Activated naive CD8-positive, alpha-beta T cell treated with anti-CD3 and anti-CD28 coated beads, Interleukin-2, amount 10 ng/mL, durations not matched to agents 7 days and 5 days (primary cell): ENCODE data around the gene DNAH3. TPM values are rescaled to one million over a fixed set of nuclear protein-coding genes. Genes with fewer than 3 reads are reported as not detected.
"Not testable (repeated sequence)": the region's sequence is repeated elsewhere in the genome, so short reads cannot be mapped to it uniquely, and the experiment has no call there.

Experiments
- ATAC-seq: fragments of 150-1000 bp; cut with Tn5 transposase; one replicate; pipeline ENCODE4 v1.10.0; 2021; ENCODE audit warnings: low read depth, moderate library complexity
- POLR2A ChIA-PET: fragments of 350-600 bp; sonication (Branson Sonifier 250); formaldehyde crosslinking; loops from one replicate; lab custom pipeline; 2021; ENCODE audit warnings: antibody characterized with exemption; lab: Charles Lee
- DNase-seq: peaks from one replicate; pipeline ENCODE4 v3.0.0; 2021
- H3K27ac Mint-ChIP-seq: one replicate; pipeline ENCODE4 v1.8.0; 2022; ENCODE audit warnings: mild to moderate bottlenecking, mixed read lengths
- H3K27me3 Mint-ChIP-seq: one replicate; pipeline ENCODE4 v1.8.0; 2022; ENCODE audit warnings: mild to moderate bottlenecking, moderate library complexity, mixed read lengths
- H3K36me3 Mint-ChIP-seq: one replicate; pipeline ENCODE4 v1.8.0; 2021; ENCODE audit warnings: mild to moderate bottlenecking, mixed read lengths
- H3K4me1 Mint-ChIP-seq: one replicate; pipeline ENCODE4 v1.8.0; 2021; ENCODE audit warnings: mixed read lengths
- H3K4me3 Mint-ChIP-seq: one replicate; pipeline ENCODE4 v1.8.0; 2022; ENCODE audit warnings: mild to moderate bottlenecking, moderate library complexity, mixed read lengths
- H3K9me3 Mint-ChIP-seq: one replicate; pipeline ENCODE4 v1.8.0; 2021; ENCODE audit warnings: mixed read lengths
- total RNA-seq, 2 experiments: library from RNA; stranded (reverse); gene quantifications; one replicate each; pipeline ENCODE4 v1.2.3, GENCODE V29; 2021

DNAH3 gene
- total RNA-seq, 2 experiments from 2014 or later: not detected

DNA sequence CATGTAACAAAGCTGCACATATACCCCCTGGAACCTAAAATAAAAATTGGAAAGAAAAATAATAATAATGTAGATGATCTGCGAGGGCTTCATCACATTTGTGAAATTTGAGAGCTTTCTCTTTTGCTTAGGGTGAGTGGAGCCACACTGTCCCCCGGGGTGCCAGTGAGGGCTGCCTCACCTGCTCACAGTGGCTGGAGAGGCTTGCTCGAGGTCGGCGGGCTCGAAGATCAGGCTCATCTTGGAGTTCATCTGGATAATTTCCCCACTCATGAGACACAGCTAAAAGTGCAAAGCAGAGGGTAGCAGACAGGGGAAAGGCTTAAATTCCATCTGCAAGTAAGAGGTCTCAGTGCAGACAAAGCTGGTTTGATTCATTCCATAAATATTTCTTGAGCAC is 123.8 kb downstream of the DNAH3 start:
- POLR2A ChIA-PET: no interaction called here
- DNase-seq (no peak), ATAC-seq (no peak)
- peaks cover 11% of the 10 kb centered on the region for H3K4me1 Mint-ChIP-seq
- H3K27ac Mint-ChIP-seq: no peak overlapping the region
- H3K4me3 Mint-ChIP-seq: no peak overlapping the region
- H3K27me3 Mint-ChIP-seq: peaks cover 3% of the 10 kb centered on the region
- H3K36me3 Mint-ChIP-seq: peaks cover 3% of the 10 kb centered on the region
- H3K9me3 Mint-ChIP-seq: no peaks in the 10 kb centered on the region

- ATAC-seq (peak; percentile 84), DNase-seq (peak; percentile 26)
- POLR2A ChIA-PET: no interaction called here
- peak overlapping the region; percentile 44 for H3K27ac Mint-ChIP-seq
- peak overlapping the region; percentile 3 for H3K4me3 Mint-ChIP-seq
- H3K4me1 Mint-ChIP-seq: peaks cover 11% of the 10 kb centered on the region
- H3K36me3 Mint-ChIP-seq: peaks cover 3% of the 10 kb centered on the region
- peaks cover 6% of the 10 kb centered on the region for H3K27me3 Mint-ChIP-seq
- no peaks in the 10 kb centered on the region for H3K9me3 Mint-ChIP-seq
Observed at GRCh38 chr16:21023509-21024202, 127.0 kb downstream of the DNAH3 start.

DNA sequence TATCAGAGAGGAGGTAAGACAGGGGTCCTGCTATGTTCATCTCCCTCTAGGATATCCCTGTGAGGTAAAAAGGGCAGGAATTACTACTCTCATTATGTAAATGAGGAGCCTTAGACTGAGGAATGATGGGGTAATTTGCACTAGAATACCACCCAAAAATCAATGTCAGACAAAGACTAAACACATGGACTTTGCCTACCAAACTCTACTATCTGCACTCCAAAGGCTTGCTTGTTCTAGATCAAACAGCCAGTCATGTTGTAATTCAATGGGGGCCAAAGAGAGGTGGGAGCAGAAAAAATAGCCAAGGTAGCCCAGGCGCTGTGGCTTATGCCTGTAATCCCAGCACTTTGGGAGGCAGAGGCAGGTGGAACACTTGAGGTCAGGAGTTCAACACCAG is 129.3 kb downstream of the DNAH3 start:
- peaks cover 19% of the 10 kb centered on the region for H3K27me3 Mint-ChIP-seq
- POLR2A ChIA-PET: no interaction called here
- no peaks in the 10 kb centered on the region for H3K9me3 Mint-ChIP-seq
- DNase-seq: no peak
- no peak overlapping the region for H3K27ac Mint-ChIP-seq
- peaks cover 11% of the 10 kb centered on the region for H3K4me1 Mint-ChIP-seq
- H3K4me3 Mint-ChIP-seq: no peak overlapping the region
- ATAC-seq: no peak
- H3K36me3 Mint-ChIP-seq: peaks cover 3% of the 10 kb centered on the region

DNA sequence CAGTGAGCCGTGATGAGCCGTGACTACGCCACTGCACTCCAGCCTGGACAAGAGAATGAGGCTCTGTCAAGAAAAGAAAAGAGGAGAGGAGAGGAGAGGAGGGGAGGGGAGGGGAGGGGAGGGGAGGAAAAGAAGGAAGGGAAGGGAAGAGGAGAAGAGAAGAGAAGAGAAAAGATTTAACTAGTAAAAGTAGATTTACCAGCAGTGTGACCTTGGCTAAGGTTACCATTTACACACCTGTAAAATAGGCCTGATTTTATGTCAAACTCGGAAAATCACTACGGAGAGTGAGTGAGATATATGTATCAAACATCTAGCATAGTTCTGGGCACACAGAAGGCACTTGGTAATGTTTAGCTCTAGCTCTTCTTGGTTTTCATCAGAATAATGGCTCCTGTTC is 140.8 kb downstream of the DNAH3 start:
- Mint-ChIP-seq H3K4me3 (no peak overlapping the region), H3K27me3 (peaks cover 35% of the 10 kb centered on the region), H3K9me3 (peaks cover 4% of the 10 kb centered on the region), H3K36me3 (peaks cover 3% of the 10 kb centered on the region), H3K4me1 (no peaks in the 10 kb centered on the region), H3K27ac (no peak overlapping the region)
- ATAC-seq: no peak
- POLR2A ChIA-PET: no interaction called here
- no peak for DNase-seq

DNA sequence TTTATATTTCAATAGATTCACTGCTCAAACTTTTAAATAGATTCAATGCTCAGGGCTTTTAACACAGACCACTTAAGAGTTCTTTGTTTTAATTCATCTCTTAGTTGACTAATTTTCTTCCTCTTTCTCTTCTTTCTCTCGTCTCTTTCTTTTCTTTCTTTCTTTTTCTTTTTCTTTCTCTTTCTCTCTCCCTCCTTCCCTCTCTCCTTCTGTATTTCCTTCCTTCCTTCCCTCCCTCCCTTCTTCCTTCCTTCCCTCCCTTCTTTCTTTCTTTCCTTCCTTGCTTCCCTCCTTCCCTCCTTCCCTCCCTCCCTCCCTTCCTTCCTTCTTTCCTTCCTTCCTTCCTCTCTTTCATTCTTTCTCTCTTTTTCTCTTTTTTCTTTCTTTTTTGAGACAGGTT is 145.6 kb downstream of the DNAH3 start:
- DNase-seq (no peak), ATAC-seq (no peak)
- Mint-ChIP-seq H3K36me3 (peaks cover 1% of the 10 kb centered on the region), H3K9me3 (no peaks in the 10 kb centered on the region), H3K4me3 (no peak overlapping the region), H3K27me3 (peaks cover 28% of the 10 kb centered on the region), H3K4me1 (no peaks in the 10 kb centered on the region), H3K27ac (no peak overlapping the region)
- POLR2A ChIA-PET: no interaction called here

- DNase-seq: no peak
- Mint-ChIP-seq H3K36me3 (peaks cover 1% of the 10 kb centered on the region), H3K27ac (no peak overlapping the region), H3K9me3 (no peaks in the 10 kb centered on the region), H3K4me1 (no peaks in the 10 kb centered on the region), H3K27me3 (peaks cover 19% of the 10 kb centered on the region), H3K4me3 (no peak overlapping the region)
- POLR2A ChIA-PET: no interaction called here
- ATAC-seq: no peak
Observed at GRCh38 chr16:21001262-21001661, 149.4 kb downstream of the DNAH3 start.

GRCh38 chr16:20997147-20997546 is 153.5 kb downstream of the DNAH3 start:
- no peaks in the 10 kb centered on the region for H3K4me1 Mint-ChIP-seq
- POLR2A ChIA-PET: interaction anchor here (0.6 kb wide), 1 partner anchor 9 kb away, joined by 3 read pairs; no protein-coding TSS in a partner anchor
- no peaks in the 10 kb centered on the region for H3K9me3 Mint-ChIP-seq
- no peak overlapping the region for H3K27ac Mint-ChIP-seq
- H3K27me3 Mint-ChIP-seq: peaks cover 9% of the 10 kb centered on the region
- DNase-seq: no peak
- ATAC-seq: no peak
- no peak overlapping the region for H3K4me3 Mint-ChIP-seq
- H3K36me3 Mint-ChIP-seq: peaks cover 1% of the 10 kb centered on the region

DNA sequence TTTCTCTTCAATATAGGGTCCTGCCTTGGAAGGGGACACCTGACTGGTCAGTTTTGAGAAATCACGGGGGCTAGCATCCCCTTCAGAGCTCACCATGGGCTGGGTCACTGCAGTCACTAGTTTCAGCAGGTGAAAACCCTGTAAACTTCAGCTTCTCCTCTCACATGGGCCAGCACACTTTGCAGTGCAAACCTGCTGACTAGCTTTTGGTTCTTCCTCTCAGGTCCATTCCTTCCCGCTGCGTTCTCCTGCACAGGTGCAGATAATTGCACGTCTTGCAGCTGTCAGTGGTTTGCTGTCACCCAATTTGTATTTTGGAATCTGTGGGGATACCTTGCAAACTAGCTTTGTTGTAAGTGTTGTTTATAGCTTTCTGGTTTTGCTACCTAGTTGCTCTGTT is 154.9 kb downstream of the DNAH3 start:
- DNase-seq (no peak), ATAC-seq (no peak)
- H3K4me3 Mint-ChIP-seq: no peak overlapping the region
- H3K27ac Mint-ChIP-seq: no peak overlapping the region
- H3K36me3 Mint-ChIP-seq: peaks cover 1% of the 10 kb centered on the region
- POLR2A ChIA-PET: no interaction called here
- H3K9me3 Mint-ChIP-seq: no peaks in the 10 kb centered on the region
- peaks cover 9% of the 10 kb centered on the region for H3K27me3 Mint-ChIP-seq
- H3K4me1 Mint-ChIP-seq: no peaks in the 10 kb centered on the region

GRCh38 chr16:20989496-20990070 is 161.1 kb downstream of the DNAH3 start:
- POLR2A ChIA-PET, DNase-seq, H3K9me3 Mint-ChIP-seq, H3K4me3 Mint-ChIP-seq, ATAC-seq, H3K4me1 Mint-ChIP-seq, H3K27ac Mint-ChIP-seq, H3K36me3 Mint-ChIP-seq: not testable (repeated sequence)
- peaks cover 12% of the 10 kb centered on the region for H3K27me3 Mint-ChIP-seq

- Mint-ChIP-seq H3K4me1 (no peaks in the 10 kb centered on the region), H3K9me3 (no peaks in the 10 kb centered on the region)
- POLR2A ChIA-PET: no interaction called here
Observed at GRCh38 chr16:20987049-20987448, 163.6 kb downstream of the DNAH3 start.

GRCh38 chr16:20984019-20984418 is 166.6 kb downstream of the DNAH3 start:
- Mint-ChIP-seq H3K4me3 (no peak overlapping the region), H3K27me3 (peaks cover 6% of the 10 kb centered on the region), H3K27ac (no peak overlapping the region), H3K36me3 (no peaks in the 10 kb centered on the region), H3K4me1 (no peaks in the 10 kb centered on the region), H3K9me3 (no peaks in the 10 kb centered on the region)
- ATAC-seq: no peak
- DNase-seq: no peak
- POLR2A ChIA-PET: no interaction called here

More at GRCh38 chr16:20987049-20987448, 163.6 kb downstream of the DNAH3 start:
- Mint-ChIP-seq H3K4me3 (no peak overlapping the region), H3K36me3 (no peaks in the 10 kb centered on the region), H3K27ac (no peak overlapping the region), H3K27me3 (peaks cover 6% of the 10 kb centered on the region)
- ATAC-seq (no peak), DNase-seq (no peak)

DNA sequence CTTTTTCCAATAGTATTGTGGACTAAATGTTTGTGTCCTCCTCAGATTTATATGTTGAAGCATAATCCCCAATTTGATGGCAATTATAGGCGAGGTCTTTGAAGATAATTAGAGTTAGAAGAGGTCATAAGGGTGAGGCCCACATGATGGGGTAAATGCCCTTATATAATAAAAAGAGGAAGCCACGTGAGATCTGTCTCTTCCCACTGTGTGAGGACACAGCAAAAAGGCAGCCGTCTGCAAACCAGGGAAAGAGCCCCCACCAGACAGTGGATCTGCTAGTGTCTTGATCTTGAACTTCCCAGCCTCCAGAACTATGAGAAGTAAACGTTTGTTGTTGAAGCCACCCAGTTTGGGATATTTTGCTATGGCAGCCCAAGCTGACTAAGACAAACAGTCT is 174.1 kb downstream of the DNAH3 start:
- Mint-ChIP-seq H3K27ac (no peak overlapping the region), H3K4me3 (no peak overlapping the region), H3K4me1 (no peaks in the 10 kb centered on the region), H3K36me3 (no peaks in the 10 kb centered on the region), H3K27me3 (peaks cover 7% of the 10 kb centered on the region), H3K9me3 (no peaks in the 10 kb centered on the region)
- POLR2A ChIA-PET: no interaction called here
- no peak for DNase-seq
- no peak for ATAC-seq

DNA sequence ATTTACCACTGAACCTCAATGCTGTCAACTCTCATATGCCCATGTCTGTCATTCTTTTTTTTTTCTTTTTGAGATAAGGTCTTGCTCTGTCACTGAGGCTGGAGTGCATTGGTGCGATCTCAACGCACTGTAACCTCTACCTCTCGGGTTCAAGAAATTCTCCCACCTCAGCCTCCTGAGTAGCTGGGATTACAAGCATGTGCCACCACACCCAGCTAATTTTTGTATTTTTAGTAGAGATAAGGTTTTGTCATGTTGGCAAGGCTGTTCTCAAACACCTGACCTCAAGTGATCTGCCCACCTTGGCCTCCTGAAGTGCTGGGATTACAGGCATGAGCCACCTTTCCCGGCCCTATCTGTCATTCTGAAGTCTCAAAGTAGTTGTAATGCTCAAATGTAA is 177.4 kb downstream of the DNAH3 start:
- H3K27me3 Mint-ChIP-seq, H3K4me3 Mint-ChIP-seq, H3K9me3 Mint-ChIP-seq, H3K27ac Mint-ChIP-seq, ATAC-seq, H3K36me3 Mint-ChIP-seq, H3K4me1 Mint-ChIP-seq, POLR2A ChIA-PET, DNase-seq: not testable (repeated sequence)

GRCh38 chr16:20971401-20971800 is 179.2 kb downstream of the DNAH3 start:
- Mint-ChIP-seq H3K9me3 (no peaks in the 10 kb centered on the region), H3K27me3 (peaks cover 11% of the 10 kb centered on the region), H3K36me3 (no peaks in the 10 kb centered on the region), H3K27ac (no peak overlapping the region), H3K4me1 (no peaks in the 10 kb centered on the region), H3K4me3 (no peak overlapping the region)
- DNase-seq (no peak), ATAC-seq (no peak)
- POLR2A ChIA-PET: no interaction called here
